WTC11 (cell line): Measurements from ENCODE around the gene KCNG2. TPM values are rescaled to one million over a fixed set of nuclear protein-coding genes. Genes with fewer than 3 reads are reported as not detected.

Experiments used
- ATAC-seq: fragments of 200-7000 bp; cut with Tn5 transposase; 2 replicates; pipeline ENCODE4 v1.10.0; 2021; ENCODE audit warnings: mild to moderate bottlenecking, moderate library complexity
- CTCF ChIA-PET: fragments of 300-600 bp; sonication (Branson Sonifier 250); formaldehyde crosslinking; loops from one replicate; lab custom pipeline; 2021; ENCODE audit warnings: antibody characterized with exemption; lab: Charles Lee
- POLR2A ChIA-PET: fragments of 350-600 bp; sonication (Branson Sonifier 250); formaldehyde crosslinking; loops from one replicate; lab custom pipeline; 2021; ENCODE audit warnings: antibody characterized with exemption; lab: Charles Lee
- DNase-seq: peaks from one replicate; pipeline ENCODE4 v3.0.0; 2021; ENCODE audit warnings: low spot score
- H3K27ac Mint-ChIP-seq: 2 replicates; pipeline ENCODE4 v1.8.0; 2021; ENCODE audit warnings: mixed read lengths
- H3K27me3 Mint-ChIP-seq: 2 replicates; pipeline ENCODE4 v1.8.0; 2021; ENCODE audit warnings: low read depth, mild to moderate bottlenecking, moderate library complexity, mixed read lengths
- H3K36me3 Mint-ChIP-seq: 2 replicates; pipeline ENCODE4 v1.8.0; 2021; ENCODE audit warnings: mixed read lengths
- H3K4me1 Mint-ChIP-seq: 2 replicates; pipeline ENCODE4 v1.8.0; 2022; ENCODE audit warnings: mixed read lengths
- H3K4me3 Mint-ChIP-seq: 2 replicates; pipeline ENCODE4 v1.8.0; 2021; ENCODE audit warnings: mild to moderate bottlenecking, moderate library complexity, mixed read lengths
- H3K9me3 Mint-ChIP-seq: 2 replicates; pipeline ENCODE4 v1.8.0; 2021; ENCODE audit warnings: mixed read lengths
- ATF1 ChIP-seq: sonication (generic); formaldehyde crosslinking; IDR thresholded peaks from 2 replicates; pipeline ENCODE4 v1.8.1; 2023; ENCODE audit warnings: mild to moderate bottlenecking, moderate library complexity, missing genetic modification reagents
- CTCF ChIP-seq: fragments of 200-600 bp; IDR thresholded peaks from 2 replicates; pipeline ENCODE4 v1.8.0; 2022; ENCODE audit warnings: antibody characterized with exemption
- FOXP1 ChIP-seq: sonication (generic); formaldehyde crosslinking; IDR thresholded peaks from 2 replicates; pipeline ENCODE4 v1.8.0; 2022; ENCODE audit warnings: missing genetic modification reagents, mild to moderate bottlenecking, moderate library complexity, borderline replicate concordance
- HMGA2 ChIP-seq: fragments of 250-450 bp; sonication (Bioruptor Pico); IDR thresholded peaks from 2 replicates; pipeline ENCODE4 v1.4.0; 2021; ENCODE audit warnings: mild to moderate bottlenecking, moderate library complexity
- MYBL2 ChIP-seq: sonication (generic); formaldehyde crosslinking; IDR thresholded peaks from 2 replicates; pipeline ENCODE4 v1.8.1; 2023; ENCODE audit warnings: mild to moderate bottlenecking, moderate library complexity, missing genetic modification reagents
- NFATC4 ChIP-seq: fragments of 250-450 bp; sonication (Bioruptor Pico); IDR thresholded peaks from 2 replicates; pipeline ENCODE4 v1.9.0; 2021; ENCODE audit warnings: mild to moderate bottlenecking
- NR1H2 ChIP-seq: sonication (generic); formaldehyde crosslinking; IDR thresholded peaks from 2 replicates; pipeline ENCODE4 v1.9.0; 2021; ENCODE audit warnings: mild to moderate bottlenecking, moderate library complexity, missing genetic modification reagents
- NR2C2 ChIP-seq: sonication (generic); formaldehyde crosslinking; IDR thresholded peaks from 2 replicates; pipeline ENCODE4 v1.8.0; 2022; ENCODE audit warnings: mild to moderate bottlenecking, missing genetic modification reagents
- OVOL2 ChIP-seq: fragments of 250-450 bp; sonication (Bioruptor Pico); IDR thresholded peaks from 2 replicates; pipeline ENCODE4 v1.9.0; 2021; ENCODE audit warnings: mild to moderate bottlenecking, borderline replicate concordance
- RELA ChIP-seq: sonication (generic); formaldehyde crosslinking; IDR thresholded peaks from 2 replicates; pipeline ENCODE4 v1.8.1; 2022; ENCODE audit warnings: missing genetic modification reagents, mild to moderate bottlenecking, borderline replicate concordance
- TEAD4 ChIP-seq: sonication (generic); formaldehyde crosslinking; IDR thresholded peaks from 2 replicates; pipeline ENCODE4 v1.8.0; 2022; ENCODE audit warnings: mild to moderate bottlenecking, missing genetic modification reagents
- ZBTB21 ChIP-seq: sonication (generic); formaldehyde crosslinking; IDR thresholded peaks from 2 replicates; pipeline ENCODE4 v1.8.1; 2023; ENCODE audit warnings: mild to moderate bottlenecking, missing genetic modification reagents, borderline replicate concordance
- ZNF317 ChIP-seq: sonication (generic); formaldehyde crosslinking; IDR thresholded peaks from 2 replicates; pipeline ENCODE4 v1.8.1; 2023; ENCODE audit warnings: low read depth, mild to moderate bottlenecking, moderate library complexity, missing genetic modification reagents, borderline replicate concordance
- ZNF423 ChIP-seq: fragments of 250-450 bp; sonication (Bioruptor Pico); IDR thresholded peaks from 2 replicates; pipeline ENCODE4 v2.1.2; 2022; ENCODE audit warnings: mild to moderate bottlenecking, moderate library complexity
- total RNA-seq: library from RNA; stranded (reverse); gene quantifications from 3 replicates; pipeline ENCODE4 v1.2.3, GENCODE V29; 2021
- TF ChIP-seq, protein P1 (sequence below): fragments of 250-450 bp; sonication (Bioruptor Pico); IDR thresholded peaks from 2 replicates; pipeline ENCODE4 v1.8.0; 2021; ENCODE audit warnings: mild to moderate bottlenecking
- TF ChIP-seq, protein P2 (sequence below): sonication (generic); formaldehyde crosslinking; IDR thresholded peaks from 2 replicates; pipeline ENCODE4 v1.8.1; 2022; ENCODE audit warnings: mild to moderate bottlenecking, moderate library complexity, missing genetic modification reagents
- TF ChIP-seq, protein P3 (sequence below): fragments of 250-450 bp; sonication (Bioruptor Pico); IDR thresholded peaks from 2 replicates; pipeline ENCODE4 v1.9.0; 2021; ENCODE audit warnings: mild to moderate bottlenecking, borderline replicate concordance
- TF ChIP-seq, protein P4 (sequence below): sonication (generic); formaldehyde crosslinking; conservative IDR thresholded peaks from 2 replicates; pipeline ENCODE4 v1.8.1; 2022; ENCODE audit warnings: mild to moderate bottlenecking, missing genetic modification reagents

The KCNG2 gene
- total RNA-seq, 1 experiment from 2014 or later, result 0.50 TPM

DNA sequence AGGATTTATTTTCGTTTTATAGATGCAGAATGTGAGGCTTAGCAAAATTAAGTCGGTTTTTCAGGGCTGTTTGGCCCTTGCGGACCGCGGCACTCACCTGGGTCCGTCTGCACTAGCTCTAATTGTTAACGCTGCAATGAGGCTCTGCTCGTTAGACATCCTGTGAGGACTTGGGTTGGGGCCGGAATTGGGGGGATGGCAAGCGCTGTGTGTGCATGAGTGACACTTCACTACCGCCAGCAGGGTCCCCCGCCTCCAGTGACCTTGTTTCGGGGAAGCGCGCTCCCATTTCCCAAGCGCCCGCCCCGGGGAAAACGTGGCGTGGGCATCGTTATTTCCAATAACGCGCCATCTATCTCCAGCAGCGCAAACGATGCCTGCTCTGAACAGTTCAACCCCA, 54.2 kb downstream of the KCNG2 start:
- ChIA-PET CTCF (interaction anchor here (0.5 to 1.5 kb wide), 2 partner anchors 12 to 114 kb away, joined by 3 read pairs; no protein-coding TSS in a partner anchor), POLR2A (no interaction called here)
- no peak for TF ChIP-seq MYBL2 (CRISPR knock-in tag)
- TF ChIP-seq NFATC4 (CRISPR knock-in tag), result no peak
- H3K9me3 Mint-ChIP-seq, result no peaks in the 10 kb centered on the region
- ATAC-seq (no peak), DNase-seq (no peak)
- H3K36me3 Mint-ChIP-seq, result no peaks in the 10 kb centered on the region
- H3K27ac Mint-ChIP-seq, result no peak overlapping the region
- no peaks in the 10 kb centered on the region; the same call in none of the 2 replicates for H3K27me3 Mint-ChIP-seq
- H3K4me3 Mint-ChIP-seq, result no peak overlapping the region
- peaks cover under 1% of the 10 kb centered on the region; the same call in 1 of the 2 replicates for H3K4me1 Mint-ChIP-seq

DNA sequence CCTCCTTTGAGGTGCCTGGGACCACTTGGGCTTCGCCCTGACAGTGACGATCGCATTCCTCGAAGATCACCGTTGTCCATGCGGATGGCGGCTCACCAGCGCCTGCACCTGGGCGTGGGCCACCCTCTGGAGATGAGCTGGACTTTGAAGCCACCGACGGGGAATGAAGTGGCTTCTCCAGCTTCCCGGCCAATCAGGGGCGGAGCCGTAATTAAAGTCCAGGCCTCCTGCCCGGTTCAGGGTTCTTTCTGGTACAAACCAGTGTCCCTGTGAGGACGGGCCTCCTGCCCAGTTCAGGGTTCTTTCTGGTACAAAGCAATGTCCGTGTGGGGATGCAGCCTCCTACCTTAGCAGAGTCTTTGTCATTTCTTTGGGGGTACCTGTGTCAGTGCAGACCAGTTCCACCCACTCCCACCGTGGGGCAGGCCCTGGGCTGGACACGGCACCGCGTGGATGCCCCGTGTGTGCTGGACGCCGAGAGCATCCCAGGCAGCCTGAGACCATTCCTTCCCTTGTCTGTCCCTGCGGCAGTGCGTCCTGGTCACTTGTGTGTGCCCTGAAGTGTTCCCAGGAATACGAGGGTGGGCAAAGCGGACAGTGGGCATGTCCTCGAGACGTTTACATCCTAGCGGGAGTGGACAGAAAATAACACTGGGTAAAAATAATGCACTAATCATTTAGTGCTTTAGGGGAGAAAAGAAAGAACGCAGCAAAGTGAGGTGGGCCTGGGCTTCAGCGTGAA, 55.0 kb downstream of the KCNG2 start:
- CTCF ChIA-PET, result interaction anchor here (0.5 to 1.5 kb wide), 2 partner anchors 11 to 115 kb away, joined by 3 read pairs; no protein-coding TSS in a partner anchor
- Mint-ChIP-seq H3K4me3 (no peak overlapping the region), H3K4me1 (peaks cover 6% of the 10 kb centered on the region; the same call in 1 of the 2 replicates), H3K9me3 (no peaks in the 10 kb centered on the region), H3K36me3 (no peaks in the 10 kb centered on the region), H3K27me3 (no peaks in the 10 kb centered on the region; the same call in none of the 2 replicates), H3K27ac (no peak overlapping the region)
- no peak for ATAC-seq
- no peak for DNase-seq
- TF ChIP-seq ZBTB21 (CRISPR knock-in tag) (no peak), HMGA2 (no peak), ATF1 (CRISPR knock-in tag) (no peak), OVOL2 (CRISPR knock-in tag) (no peak), ZNF423 (CRISPR knock-in tag) (no peak), TEAD4 (CRISPR knock-in tag) (no peak), RELA (CRISPR knock-in tag) (no peak), NR1H2 (CRISPR knock-in tag) (no peak), ZNF317 (no peak), FOXP1 (CRISPR knock-in tag) (no peak), NFATC4 (CRISPR knock-in tag) (no peak), NR2C2 (CRISPR knock-in tag) (no peak), CTCF (no peak)
- TF ChIP-seq, protein P1, sequence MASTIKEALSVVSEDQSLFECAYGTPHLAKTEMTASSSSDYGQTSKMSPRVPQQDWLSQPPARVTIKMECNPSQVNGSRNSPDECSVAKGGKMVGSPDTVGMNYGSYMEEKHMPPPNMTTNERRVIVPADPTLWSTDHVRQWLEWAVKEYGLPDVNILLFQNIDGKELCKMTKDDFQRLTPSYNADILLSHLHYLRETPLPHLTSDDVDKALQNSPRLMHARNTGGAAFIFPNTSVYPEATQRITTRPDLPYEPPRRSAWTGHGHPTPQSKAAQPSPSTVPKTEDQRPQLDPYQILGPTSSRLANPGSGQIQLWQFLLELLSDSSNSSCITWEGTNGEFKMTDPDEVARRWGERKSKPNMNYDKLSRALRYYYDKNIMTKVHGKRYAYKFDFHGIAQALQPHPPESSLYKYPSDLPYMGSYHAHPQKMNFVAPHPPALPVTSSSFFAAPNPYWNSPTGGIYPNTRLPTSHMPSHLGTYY (CRISPR knock-in tag), result no peak
- TF ChIP-seq, protein P2, sequence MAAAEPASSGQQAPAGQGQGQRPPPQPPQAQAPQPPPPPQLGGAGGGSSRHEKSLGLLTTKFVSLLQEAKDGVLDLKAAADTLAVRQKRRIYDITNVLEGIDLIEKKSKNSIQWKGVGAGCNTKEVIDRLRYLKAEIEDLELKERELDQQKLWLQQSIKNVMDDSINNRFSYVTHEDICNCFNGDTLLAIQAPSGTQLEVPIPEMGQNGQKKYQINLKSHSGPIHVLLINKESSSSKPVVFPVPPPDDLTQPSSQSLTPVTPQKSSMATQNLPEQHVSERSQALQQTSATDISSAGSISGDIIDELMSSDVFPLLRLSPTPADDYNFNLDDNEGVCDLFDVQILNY (CRISPR knock-in tag), result no peak
- TF ChIP-seq, protein P3, sequence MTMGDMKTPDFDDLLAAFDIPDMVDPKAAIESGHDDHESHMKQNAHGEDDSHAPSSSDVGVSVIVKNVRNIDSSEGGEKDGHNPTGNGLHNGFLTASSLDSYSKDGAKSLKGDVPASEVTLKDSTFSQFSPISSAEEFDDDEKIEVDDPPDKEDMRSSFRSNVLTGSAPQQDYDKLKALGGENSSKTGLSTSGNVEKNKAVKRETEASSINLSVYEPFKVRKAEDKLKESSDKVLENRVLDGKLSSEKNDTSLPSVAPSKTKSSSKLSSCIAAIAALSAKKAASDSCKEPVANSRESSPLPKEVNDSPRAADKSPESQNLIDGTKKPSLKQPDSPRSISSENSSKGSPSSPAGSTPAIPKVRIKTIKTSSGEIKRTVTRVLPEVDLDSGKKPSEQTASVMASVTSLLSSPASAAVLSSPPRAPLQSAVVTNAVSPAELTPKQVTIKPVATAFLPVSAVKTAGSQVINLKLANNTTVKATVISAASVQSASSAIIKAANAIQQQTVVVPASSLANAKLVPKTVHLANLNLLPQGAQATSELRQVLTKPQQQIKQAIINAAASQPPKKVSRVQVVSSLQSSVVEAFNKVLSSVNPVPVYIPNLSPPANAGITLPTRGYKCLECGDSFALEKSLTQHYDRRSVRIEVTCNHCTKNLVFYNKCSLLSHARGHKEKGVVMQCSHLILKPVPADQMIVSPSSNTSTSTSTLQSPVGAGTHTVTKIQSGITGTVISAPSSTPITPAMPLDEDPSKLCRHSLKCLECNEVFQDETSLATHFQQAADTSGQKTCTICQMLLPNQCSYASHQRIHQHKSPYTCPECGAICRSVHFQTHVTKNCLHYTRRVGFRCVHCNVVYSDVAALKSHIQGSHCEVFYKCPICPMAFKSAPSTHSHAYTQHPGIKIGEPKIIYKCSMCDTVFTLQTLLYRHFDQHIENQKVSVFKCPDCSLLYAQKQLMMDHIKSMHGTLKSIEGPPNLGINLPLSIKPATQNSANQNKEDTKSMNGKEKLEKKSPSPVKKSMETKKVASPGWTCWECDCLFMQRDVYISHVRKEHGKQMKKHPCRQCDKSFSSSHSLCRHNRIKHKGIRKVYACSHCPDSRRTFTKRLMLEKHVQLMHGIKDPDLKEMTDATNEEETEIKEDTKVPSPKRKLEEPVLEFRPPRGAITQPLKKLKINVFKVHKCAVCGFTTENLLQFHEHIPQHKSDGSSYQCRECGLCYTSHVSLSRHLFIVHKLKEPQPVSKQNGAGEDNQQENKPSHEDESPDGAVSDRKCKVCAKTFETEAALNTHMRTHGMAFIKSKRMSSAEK, result no peak
- TF ChIP-seq, protein P4, sequence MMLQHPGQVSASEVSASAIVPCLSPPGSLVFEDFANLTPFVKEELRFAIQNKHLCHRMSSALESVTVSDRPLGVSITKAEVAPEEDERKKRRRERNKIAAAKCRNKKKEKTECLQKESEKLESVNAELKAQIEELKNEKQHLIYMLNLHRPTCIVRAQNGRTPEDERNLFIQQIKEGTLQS (CRISPR knock-in tag), result no peak
- POLR2A ChIA-PET, result no interaction called here
